Left lung (tissue), 10 donors: Measurements from ENCODE around the gene ELFN1. TPM values are rescaled to one million over a fixed set of nuclear protein-coding genes. Genes with fewer than 3 reads are reported as not detected.

ENCODE experiments used
- ATAC-seq: fragments of 200-7000 bp; cut with Tn5 transposase; one replicate; pipeline ENCODE4 v1.9.1; 2020; ENCODE audit warnings: moderate library complexity
- DNase-seq, 4 donors: peaks; one replicate each; pipeline ENCODE4 v3.0.0-alpha.2; 2013 to 2020
- H3K27ac ChIP-seq, 2 donors: fragments of 200-600 bp; sonication (generic) in 1 of 2; one replicate each; pipeline versions ENCODE4 v1.5.0 to v1.8.0; 2020 to 2021
- H3K27me3 ChIP-seq, 2 donors: fragments of 200-600 bp; sonication (generic) in 1 of 2; one replicate each; pipeline versions ENCODE4 v1.5.0 to v1.8.0; 2020 to 2021
- H3K36me3 ChIP-seq, 2 donors: fragments of 200-600 bp; sonication (generic) in 1 of 2; one replicate each; pipeline versions ENCODE4 v1.5.0 to v1.8.0; 2020 to 2021
- H3K4me1 ChIP-seq, 2 donors: fragments of 200-600 bp; one replicate each; pipeline ENCODE4 v1.8.0; 2021
- H3K4me3 ChIP-seq, 2 donors: fragments of 200-600 bp; sonication (generic) in 1 of 2; one replicate each; pipeline versions ENCODE4 v1.5.0 to v1.8.0; 2020 to 2021; ENCODE audit warnings: mild to moderate bottlenecking in 1 of 2
- H3K9me3 ChIP-seq, 2 donors: fragments of 200-600 bp; sonication (generic) in 1 of 2; one replicate each; pipeline versions ENCODE4 v1.5.0 to v1.8.0; 2020 to 2021
- CTCF ChIP-seq, 2 donors: fragments of 200-600 bp; sonication (generic) in 1 of 2; IDR thresholded peaks; one replicate each; pipeline versions ENCODE4 v1.5.0 to v1.8.0; 2021; ENCODE audit warnings: antibody characterized with exemption in 2 of 2
- intact Hi-C, 2 donors: fragments of 100-400 bp; cut with DNase I; formaldehyde crosslinking; loops; one replicate each; pipeline versions ENCODE4 v1.11.2 to v1.14.2; 2022
- polyA plus RNA-seq, 6 donors: library from polyadenylated mRNA; unstranded; fragments of 120-200 nt; gene quantifications; one replicate each; pipeline ENCODE4 v1.2.1, GENCODE V29; 2013; ENCODE audit not compliant: insufficient read length in 6 of 6
- total RNA-seq, 2 donors: library from RNA; stranded (reverse); fragmentation: NEBNext Ultra II Directional; extraction: Animal tissue kit (Norgen Biotek cat#: 25700); gene quantifications; one replicate each; pipeline ENCODE4 v1.2.1, GENCODE V29; 2021
- donor health status: DM: no; HTN: yes; CAD: no.
- donor health status: DM: no; HTN: no; CAD: no.

The ELFN1 gene
- total and polyA plus RNA-seq, 8 donors: 1.5 to 4.0 (median 2.7) TPM

GRCh38 chr7:1727812-1728570 is 57.9 kb downstream of the ELFN1 start:
- DNase-seq: no peak
- Histone ChIP-seq H3K4me3 (no peak overlapping the region), H3K27ac (no peak overlapping the region), H3K36me3 (no peaks in the 10 kb centered on the region), H3K27me3 (peaks cover 0 to 38% of the 10 kb centered on the region in 2 donors), H3K4me1 (no peaks in the 10 kb centered on the region), H3K9me3 (peaks cover 0 to 21% of the 10 kb centered on the region in 2 donors)
- no peak for ATAC-seq
- TF ChIP-seq CTCF (IDR thresholded peaks at IDR 0.05): no peak
- intact Hi-C loops: no loop called here

GRCh38 chr7:1729183-1729582 is 59.1 kb downstream of the ELFN1 start:
- no peak for DNase-seq
- intact Hi-C loops: no loop called here
- TF ChIP-seq CTCF (IDR thresholded peaks at IDR 0.05): no peak

GRCh38 chr7:1729773-1730172 is 59.7 kb downstream of the ELFN1 start:
- Histone ChIP-seq H3K27ac (no peak overlapping the region), H3K4me1 (no peaks in the 10 kb centered on the region), H3K27me3 (peaks cover 0 to 47% of the 10 kb centered on the region in 2 donors), H3K36me3 (no peaks in the 10 kb centered on the region), H3K9me3 (peaks cover 0 to 21% of the 10 kb centered on the region in 2 donors), H3K4me3 (no peak overlapping the region)
- no peak for DNase-seq
- ATAC-seq: no peak
- no peak for TF ChIP-seq CTCF (IDR thresholded peaks at IDR 0.05)
- intact Hi-C loops: no loop called here

More at GRCh38 chr7:1729183-1729582, 59.1 kb downstream of the ELFN1 start:
- H3K4me1 ChIP-seq: no peaks in the 10 kb centered on the region
- ATAC-seq: no peak
- H3K27me3 ChIP-seq: peaks cover 0 to 47% of the 10 kb centered on the region in 2 donors
- H3K4me3 ChIP-seq: no peak overlapping the region
- no peaks in the 10 kb centered on the region for H3K36me3 ChIP-seq
- H3K9me3 ChIP-seq: peaks cover 0 to 21% of the 10 kb centered on the region in 2 donors
- no peak overlapping the region for H3K27ac ChIP-seq

GRCh38 chr7:1732072-1732471 is 62.0 kb downstream of the ELFN1 start:
- peaks cover 0 to 32% of the 10 kb centered on the region in 2 donors for H3K27me3 ChIP-seq
- intact Hi-C loops: no loop called here
- H3K36me3 ChIP-seq: no peaks in the 10 kb centered on the region
- TF ChIP-seq CTCF (IDR thresholded peaks at IDR 0.05): no peak
- no peak for DNase-seq
- H3K4me3 ChIP-seq: no peak overlapping the region
- H3K27ac ChIP-seq: no peak overlapping the region
- ATAC-seq: no peak
- no peaks in the 10 kb centered on the region for H3K4me1 ChIP-seq
- peaks cover 0 to 21% of the 10 kb centered on the region in 2 donors for H3K9me3 ChIP-seq

- TF ChIP-seq CTCF (IDR thresholded peaks at IDR 0.05): no peak
- Histone ChIP-seq H3K4me3 (no peak overlapping the region), H3K27me3 (peaks cover 0 to 31% of the 10 kb centered on the region in 2 donors), H3K9me3 (peaks cover 0 to 21% of the 10 kb centered on the region in 2 donors), H3K27ac (no peak overlapping the region), H3K36me3 (no peaks in the 10 kb centered on the region), H3K4me1 (no peaks in the 10 kb centered on the region)
- DNase-seq: peak in 1 of 4 donors; percentile 25
- ATAC-seq: no peak
- intact Hi-C loops: no loop called here
Measured at GRCh38 chr7:1732645-1733044, 62.6 kb downstream of the ELFN1 start.
